Gastroesophageal sphincter (tissue), 3 donors: Measurements from ENCODE around the gene ZBTB16.

Source experiments
- CTCF ChIP-seq, 4 experiments: fragments of 200-600 bp in 2 of 4; fragments of 450-650 bp in 2 of 4; sonication (generic) in 1 of 4; IDR thresholded peaks; one replicate each; pipeline ENCODE4 v1.5.1; 2017 to 2019; ENCODE audit warnings: antibody characterized with exemption in 4 of 4, mild to moderate bottlenecking in 2 of 4, moderate library complexity in 2 of 4
- EP300 ChIP-seq: sonication (generic); formaldehyde crosslinking; IDR thresholded peaks from one replicate; pipeline ENCODE4 v1.6.1; 2017; ENCODE audit warnings: antibody characterized with exemption, mild to moderate bottlenecking
- POLR2A ChIP-seq, 2 donors: fragments of 450-650 bp; IDR thresholded peaks; one replicate each; pipeline ENCODE4 v1.6.1; 2017; ENCODE audit warnings: antibody characterized with exemption in 2 of 2, mild to moderate bottlenecking in 2 of 2, moderate library complexity in 1 of 2
- POLR2AphosphoS5 ChIP-seq: sonication (generic); formaldehyde crosslinking; IDR thresholded peaks from one replicate; pipeline ENCODE4 v1.6.1; 2017; ENCODE audit warnings: antibody characterized with exemption

GRCh38 chr11:114174712-114175495 lies 115.4 kb downstream of the ZBTB16 start:
- no peak for TF ChIP-seq CTCF (IDR thresholded peaks at IDR 0.05)
- TF ChIP-seq POLR2A (IDR thresholded peaks at IDR 0.05) = no peak
- no peak for TF ChIP-seq POLR2AphosphoS5
- no peak for TF ChIP-seq EP300
